ENCODE measurements around the gene CLRN3.

Gene CLRN3

GRCh38 chr10:127923646-127924045 is 30.9 kb upstream of the CLRN3 start:
- Histone ChIP-seq H3K9me3 (ENCODE audit: low read length) (no peaks in the 10 kb centered on the region), H2AFZ (ENCODE audit: low read depth, low read length) (no peak overlapping the region), H3K36me3 (ENCODE audit: insufficient read depth, low read length) (no peaks in the 10 kb centered on the region), H3K4me1 (ENCODE audit: insufficient read depth, low read length) (no peaks in the 10 kb centered on the region), H3K27me3 (ENCODE audit: insufficient read depth, low read length) (no peaks in the 10 kb centered on the region), H3K4me3 (ENCODE audit: low read length) (no peak overlapping the region)

GRCh38 chr10:127922675-127923366 is 30.1 kb upstream of the CLRN3 start:
- Histone ChIP-seq H3K4me1 (ENCODE audit: insufficient read depth, low read length) (no peaks in the 10 kb centered on the region), H3K27me3 (ENCODE audit: insufficient read depth, low read length) (no peaks in the 10 kb centered on the region), H3K36me3 (ENCODE audit: insufficient read depth, low read length) (no peaks in the 10 kb centered on the region), H3K4me3 (ENCODE audit: low read length) (no peak overlapping the region), H3K9me3 (ENCODE audit: low read length) (no peaks in the 10 kb centered on the region), H2AFZ (ENCODE audit: low read depth, low read length) (no peak overlapping the region)

DNA sequence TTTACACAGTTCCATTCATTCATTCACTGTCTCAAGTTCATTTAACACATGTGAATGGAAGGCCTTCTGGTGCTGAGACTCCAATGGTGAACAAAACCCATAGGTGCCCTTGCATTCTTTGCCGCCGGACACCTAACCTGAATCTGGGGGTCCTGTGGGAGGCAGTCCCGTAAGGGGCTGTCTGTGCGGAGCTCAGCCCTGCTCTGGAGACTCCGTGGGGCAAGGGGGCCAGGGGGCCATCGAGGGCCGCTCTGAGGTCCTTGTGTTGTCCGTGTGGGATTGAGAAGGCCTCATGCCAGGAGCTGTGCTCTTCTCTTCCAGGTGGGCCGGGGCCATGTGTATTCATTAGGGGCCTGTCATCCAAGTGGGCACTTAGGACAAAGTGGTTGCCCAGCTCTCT is 29.5 kb upstream of the CLRN3 start:
- no peaks in the 10 kb centered on the region for H3K27me3 ChIP-seq (ENCODE audit: insufficient read depth, low read length)
- H2AFZ ChIP-seq (ENCODE audit: low read depth, low read length): no peak overlapping the region
- no peaks in the 10 kb centered on the region for H3K36me3 ChIP-seq (ENCODE audit: insufficient read depth, low read length)
- H3K4me1 ChIP-seq (ENCODE audit: insufficient read depth, low read length): no peaks in the 10 kb centered on the region
- no peak overlapping the region for H3K4me3 ChIP-seq (ENCODE audit: low read length)
- no peaks in the 10 kb centered on the region for H3K9me3 ChIP-seq (ENCODE audit: low read length)

GRCh38 chr10:127921753-127922145 is 29.0 kb upstream of the CLRN3 start:
- Histone ChIP-seq H3K4me1 (ENCODE audit: insufficient read depth, low read length) (no peaks in the 10 kb centered on the region), H2AFZ (ENCODE audit: low read depth, low read length) (no peak overlapping the region), H3K27me3 (ENCODE audit: insufficient read depth, low read length) (no peaks in the 10 kb centered on the region), H3K9me3 (ENCODE audit: low read length) (no peaks in the 10 kb centered on the region), H3K4me3 (ENCODE audit: low read length) (no peak overlapping the region), H3K36me3 (ENCODE audit: insufficient read depth, low read length) (no peaks in the 10 kb centered on the region)

DNA sequence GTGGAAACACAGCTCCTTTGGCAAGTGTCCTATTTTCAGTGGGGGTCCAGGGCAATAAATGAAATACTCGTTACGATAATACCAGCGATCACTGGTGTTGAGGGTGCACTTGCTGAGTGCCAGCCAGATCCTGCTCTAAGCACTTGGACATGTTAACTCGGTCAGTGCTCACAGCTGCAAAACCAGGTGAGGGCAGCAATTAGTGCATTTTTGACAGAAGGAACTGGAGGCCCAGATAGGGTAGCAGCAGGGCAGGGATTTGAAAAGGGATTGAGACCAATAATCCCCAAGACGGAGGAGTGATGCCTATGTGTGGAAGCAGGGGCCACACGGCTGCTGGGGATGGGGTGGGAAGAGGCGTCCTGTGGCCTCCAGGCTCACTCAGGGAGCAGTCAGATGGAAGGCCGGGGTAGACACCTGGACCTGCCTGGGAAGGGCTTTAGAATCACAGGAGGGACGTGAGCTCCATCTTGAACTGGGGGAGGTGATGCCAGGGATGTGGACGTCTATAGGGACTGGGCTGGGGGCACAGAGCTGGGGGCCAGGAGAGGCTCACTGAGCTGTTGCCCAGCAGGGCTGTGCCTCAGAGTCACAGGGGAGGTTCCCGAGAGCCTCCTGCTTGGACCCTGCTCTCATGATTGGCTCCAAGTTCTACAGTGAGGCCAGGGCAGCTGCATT is 28.5 kb upstream of the CLRN3 start:
- no peaks in the 10 kb centered on the region for H3K9me3 ChIP-seq (ENCODE audit: low read length)
- no peaks in the 10 kb centered on the region for H3K27me3 ChIP-seq (ENCODE audit: insufficient read depth, low read length)
- H2AFZ ChIP-seq (ENCODE audit: low read depth, low read length): no peak overlapping the region
- no peaks in the 10 kb centered on the region for H3K36me3 ChIP-seq (ENCODE audit: insufficient read depth, low read length)
- H3K4me3 ChIP-seq (ENCODE audit: low read length): no peak overlapping the region
- H3K4me1 ChIP-seq (ENCODE audit: insufficient read depth, low read length): no peaks in the 10 kb centered on the region

GRCh38 chr10:127920306-127921074 is 27.7 kb upstream of the CLRN3 start:
- Histone ChIP-seq H3K9me3 (ENCODE audit: low read length) (no peaks in the 10 kb centered on the region), H3K27me3 (ENCODE audit: insufficient read depth, low read length) (no peaks in the 10 kb centered on the region), H3K4me1 (ENCODE audit: insufficient read depth, low read length) (no peaks in the 10 kb centered on the region), H2AFZ (ENCODE audit: low read depth, low read length) (no peak overlapping the region), H3K36me3 (ENCODE audit: insufficient read depth, low read length) (no peaks in the 10 kb centered on the region), H3K4me3 (ENCODE audit: low read length) (no peak overlapping the region)

DNA sequence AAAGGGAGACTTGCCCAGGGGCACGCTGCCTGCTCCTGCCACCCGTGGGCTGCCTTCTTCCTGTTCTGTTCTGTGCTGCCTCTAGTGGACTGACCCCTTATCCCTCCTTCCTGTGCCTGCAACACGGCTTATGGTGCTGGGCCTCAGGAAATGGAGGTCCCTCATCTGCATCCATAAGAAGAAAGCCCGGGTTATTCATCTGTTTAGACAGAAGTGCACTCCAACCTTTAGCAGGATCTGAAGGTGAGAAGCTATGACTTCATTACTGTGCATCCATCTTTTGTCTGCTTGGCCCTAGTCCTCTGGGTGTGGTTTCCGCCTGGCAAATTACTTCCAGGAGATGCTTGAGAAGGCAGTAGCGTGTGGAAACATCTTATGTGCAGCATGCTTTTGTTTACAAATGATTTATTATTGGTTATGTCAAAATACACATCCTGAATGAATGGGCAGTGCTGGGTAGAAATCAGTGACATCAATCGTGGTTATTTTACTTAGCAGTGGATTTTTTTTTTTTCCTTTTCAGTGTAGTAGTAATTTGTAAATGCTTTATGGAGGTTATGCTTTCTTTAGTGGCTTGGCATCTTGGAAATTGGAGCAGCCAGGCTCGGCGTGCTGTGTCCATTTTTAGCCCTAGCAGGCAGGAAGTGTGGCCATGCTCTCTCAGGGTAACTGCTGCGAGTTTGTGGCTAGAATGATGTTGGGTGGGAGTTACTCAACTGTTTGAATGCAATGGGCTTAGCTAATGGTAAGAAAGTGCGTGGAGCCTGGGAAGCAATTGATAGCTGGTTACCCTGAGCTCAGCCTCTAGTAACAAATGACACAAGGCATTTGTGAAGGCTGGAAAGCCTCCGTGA is 26.9 kb upstream of the CLRN3 start:
- Histone ChIP-seq H3K27me3 (ENCODE audit: insufficient read depth, low read length) (no peaks in the 10 kb centered on the region), H3K4me3 (ENCODE audit: low read length) (no peak overlapping the region), H3K9me3 (ENCODE audit: low read length) (no peaks in the 10 kb centered on the region), H3K36me3 (ENCODE audit: insufficient read depth, low read length) (no peaks in the 10 kb centered on the region), H3K4me1 (ENCODE audit: insufficient read depth, low read length) (no peaks in the 10 kb centered on the region), H2AFZ (ENCODE audit: low read depth, low read length) (no peak overlapping the region)

- H3K4me1 ChIP-seq (ENCODE audit: insufficient read depth, low read length): no peaks in the 10 kb centered on the region
- H2AFZ ChIP-seq (ENCODE audit: low read depth, low read length): no peak overlapping the region
- H3K9me3 ChIP-seq (ENCODE audit: low read length): no peaks in the 10 kb centered on the region
- no peaks in the 10 kb centered on the region for H3K27me3 ChIP-seq (ENCODE audit: insufficient read depth, low read length)
- no peaks in the 10 kb centered on the region for H3K36me3 ChIP-seq (ENCODE audit: insufficient read depth, low read length)
- H3K4me3 ChIP-seq (ENCODE audit: low read length): no peak overlapping the region
These were observed 25.8 kb upstream of the CLRN3 start for GRCh38 chr10:127918572-127918971.

DNA sequence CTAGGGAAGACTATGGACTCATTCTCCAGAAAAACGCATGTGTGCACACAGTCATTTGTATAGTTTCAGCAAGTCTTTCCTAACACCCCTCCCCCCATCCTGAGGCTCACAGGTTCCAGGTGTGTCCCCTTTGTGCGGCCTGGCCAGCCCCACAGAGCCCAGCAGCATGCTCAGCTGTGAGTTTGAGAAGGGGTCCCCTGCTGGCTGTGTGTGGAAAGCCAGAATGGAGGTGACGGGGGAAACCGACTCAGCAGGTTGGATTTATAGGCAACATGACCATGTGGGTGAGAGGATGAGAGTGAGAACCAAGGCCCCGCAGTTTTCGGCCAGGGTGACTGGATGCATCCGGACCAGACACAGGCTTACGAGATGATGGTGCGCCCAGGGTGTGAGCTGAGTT is 24.1 kb upstream of the CLRN3 start:
- Histone ChIP-seq H2AFZ (ENCODE audit: low read depth, low read length) (no peak overlapping the region), H3K27me3 (ENCODE audit: insufficient read depth, low read length) (no peaks in the 10 kb centered on the region), H3K36me3 (ENCODE audit: insufficient read depth, low read length) (no peaks in the 10 kb centered on the region), H3K4me1 (ENCODE audit: insufficient read depth, low read length) (no peaks in the 10 kb centered on the region), H3K4me3 (ENCODE audit: low read length) (no peak overlapping the region), H3K9me3 (ENCODE audit: low read length) (no peaks in the 10 kb centered on the region)

DNA sequence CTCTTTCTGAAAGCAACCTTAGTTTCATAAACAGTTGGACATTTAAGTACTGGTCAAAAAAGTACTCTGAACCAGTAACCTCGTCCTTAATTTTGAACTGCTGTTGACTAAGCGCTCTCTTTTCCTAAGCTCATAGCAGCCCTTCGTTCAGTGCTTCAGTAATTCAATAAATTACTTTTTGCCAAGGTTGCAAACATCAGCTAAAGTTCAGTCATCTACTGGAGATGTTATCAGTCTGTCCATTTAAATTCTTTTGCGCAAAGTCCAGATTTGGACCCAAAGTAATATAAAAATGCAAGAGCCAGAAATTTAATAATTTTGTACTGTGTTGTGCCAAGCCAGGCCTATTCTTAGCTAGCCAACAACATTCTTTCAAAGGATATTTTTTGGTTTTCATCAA is 22.6 kb upstream of the CLRN3 start:
- Histone ChIP-seq H3K4me1 (ENCODE audit: insufficient read depth, low read length) (no peaks in the 10 kb centered on the region), H3K9me3 (ENCODE audit: low read length) (no peaks in the 10 kb centered on the region), H3K36me3 (ENCODE audit: insufficient read depth, low read length) (no peaks in the 10 kb centered on the region), H3K27me3 (ENCODE audit: insufficient read depth, low read length) (no peaks in the 10 kb centered on the region), H3K4me3 (ENCODE audit: low read length) (no peak overlapping the region), H2AFZ (ENCODE audit: low read depth, low read length) (no peak overlapping the region)

DNA sequence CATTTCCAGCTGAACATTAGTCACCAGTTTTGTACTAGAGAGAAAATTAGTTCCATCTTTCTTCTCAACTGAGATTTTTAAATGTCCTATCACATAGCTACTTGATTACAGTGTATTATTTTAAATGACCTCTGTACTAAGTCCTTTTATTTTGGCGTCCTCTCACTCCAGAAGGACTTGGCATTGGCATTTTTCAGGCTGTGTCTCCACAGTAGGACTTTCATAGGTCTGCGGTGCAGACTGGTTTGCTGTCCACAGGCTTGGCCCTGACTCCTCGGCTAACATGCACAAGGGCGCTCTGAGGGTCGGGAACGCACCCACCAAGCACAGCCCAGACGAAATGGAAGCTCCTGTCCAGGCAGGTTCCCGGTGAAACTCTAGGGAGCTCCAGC is 20.6 kb upstream of the CLRN3 start:
- Histone ChIP-seq H2AFZ (ENCODE audit: low read depth, low read length) (no peak overlapping the region), H3K4me1 (ENCODE audit: insufficient read depth, low read length) (peaks cover 3% of the 10 kb centered on the region), H3K4me3 (ENCODE audit: low read length) (no peak overlapping the region), H3K9me3 (ENCODE audit: low read length) (no peaks in the 10 kb centered on the region), H3K27me3 (ENCODE audit: insufficient read depth, low read length) (no peaks in the 10 kb centered on the region), H3K36me3 (ENCODE audit: insufficient read depth, low read length) (no peaks in the 10 kb centered on the region)

DNA sequence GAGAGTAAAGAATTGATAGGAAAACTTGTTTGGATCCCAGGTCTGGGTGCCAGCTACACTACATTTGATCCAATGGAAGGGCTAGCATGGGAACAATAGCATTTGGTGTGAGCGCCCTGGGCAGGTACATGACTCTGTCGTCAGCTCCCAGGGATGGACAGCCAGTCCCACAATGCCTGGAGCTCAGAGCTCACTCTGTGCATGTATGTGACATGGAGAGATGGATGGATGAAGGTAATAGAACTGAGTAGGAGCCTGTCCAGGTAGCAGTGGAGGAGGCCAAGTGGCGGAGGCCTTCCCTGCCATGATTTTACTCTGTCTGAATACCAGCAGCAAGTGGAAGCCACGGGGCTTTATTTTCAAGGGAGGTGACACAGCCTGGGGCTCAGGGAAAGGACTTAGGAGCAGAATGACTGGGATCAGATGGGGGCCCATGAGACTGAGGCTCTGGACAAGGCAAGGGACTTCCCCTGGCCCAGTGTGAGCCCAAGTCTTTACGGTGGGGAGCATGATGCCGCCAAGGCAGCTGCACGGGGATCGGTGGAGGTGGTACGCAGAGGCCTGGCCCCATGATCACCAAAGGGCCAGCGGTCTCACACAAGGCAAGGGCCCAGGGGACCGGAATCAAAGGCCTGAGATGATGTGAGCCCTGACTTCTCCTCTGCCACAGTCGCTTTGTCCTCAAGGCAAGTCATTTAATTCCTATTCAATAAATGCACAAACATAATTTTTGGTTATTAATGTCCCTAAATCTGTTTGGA is 20.0 kb upstream of the CLRN3 start:
- Histone ChIP-seq H3K36me3 (ENCODE audit: insufficient read depth, low read length) (no peaks in the 10 kb centered on the region), H3K4me1 (ENCODE audit: insufficient read depth, low read length) (peaks cover 7% of the 10 kb centered on the region), H3K4me3 (ENCODE audit: low read length) (no peak overlapping the region), H3K9me3 (ENCODE audit: low read length) (no peaks in the 10 kb centered on the region), H2AFZ (ENCODE audit: low read depth, low read length) (no peak overlapping the region), H3K27me3 (ENCODE audit: insufficient read depth, low read length) (peaks cover 4% of the 10 kb centered on the region)
